Testis (tissue), 3 donors: ENCODE results near the gene RABGAP1L. TPM values are rescaled to one million over a fixed set of nuclear protein-coding genes. Genes with fewer than 3 reads are reported as not detected.

Experiments used
- DNase-seq: peaks from one replicate; pipeline ENCODE4 v3.0.0-alpha.2; 2019
- H3K27ac ChIP-seq, 2 donors: fragments of 200-600 bp; sonication (generic); one replicate each; pipeline ENCODE4 v1.5.1; 2019
- H3K27me3 ChIP-seq: fragments of 200-600 bp; sonication (generic); one replicate; pipeline ENCODE4 v1.5.1; 2019
- H3K36me3 ChIP-seq: fragments of 200-600 bp; sonication (generic); one replicate; pipeline ENCODE4 v1.5.1; 2017; ENCODE audit warnings: low read depth; ENCODE audit errors: missing control alignments
- H3K4me1 ChIP-seq: fragments of 200-600 bp; sonication (generic); one replicate; pipeline ENCODE4 v1.5.1; 2019
- H3K4me3 ChIP-seq, 2 donors: fragments of 200-600 bp; sonication (generic); one replicate each; pipeline ENCODE4 v1.5.1; 2017 to 2019
- H3K9me3 ChIP-seq: fragments of 200-600 bp; sonication (generic); one replicate; pipeline ENCODE4 v1.5.1; 2017
- POLR2A ChIP-seq: fragments of 450-650 bp; IDR thresholded peaks from one replicate; pipeline ENCODE4 v1.6.1; 2017; ENCODE audit warnings: antibody characterized with exemption, mild to moderate bottlenecking, moderate library complexity
- WGBS, 2 donors: methylation state at CpG; one replicate each; pipeline ENCODE4 v1.1.5; 2018; 5-methylcytosine and 5-hydroxymethylcytosine counted together
- intact Hi-C: fragments of 100-400 bp; cut with DNase I; formaldehyde crosslinking; loops from one replicate; pipeline ENCODE4 v1.15.1; 2023; ENCODE audit warnings: low total_unique reads
- polyA plus RNA-seq: library from polyadenylated mRNA; stranded (reverse); fragments of 350-450 nt; fragmentation: Illumina TruSeq; extraction: RNeasy Lipid Tissue Mini Kit (QIAGEN cat#74804); gene quantifications from one replicate; pipeline ENCODE4 v1.2.3, GENCODE V29; 2014; ENCODE audit warnings: low read depth, low replicate concordance; ENCODE audit not compliant: insufficient read depth
- total RNA-seq, 2 donors: library from RNA; depleted of rRNA; stranded (reverse); fragments of >200 nt; gene quantifications; one replicate each; pipeline ENCODE4 v1.2.3, GENCODE V29; 2016
- TF ChIP-seq, protein P1 (sequence below), 3 experiments: fragments of 450-650 bp in 2 of 3; fragments of 200-600 bp in 1 of 3; sonication (generic) in 1 of 3; IDR thresholded peaks; one replicate each; pipeline ENCODE4 v1.5.1; 2016 to 2019; ENCODE audit warnings: antibody characterized with exemption in 3 of 3, mild to moderate bottlenecking in 2 of 3, moderate library complexity in 1 of 3

RABGAP1L gene
- total and polyA plus RNA-seq, 3 donors from 2014 or later = 40.5 to 53.1 (median 49.5) TPM

DNA sequence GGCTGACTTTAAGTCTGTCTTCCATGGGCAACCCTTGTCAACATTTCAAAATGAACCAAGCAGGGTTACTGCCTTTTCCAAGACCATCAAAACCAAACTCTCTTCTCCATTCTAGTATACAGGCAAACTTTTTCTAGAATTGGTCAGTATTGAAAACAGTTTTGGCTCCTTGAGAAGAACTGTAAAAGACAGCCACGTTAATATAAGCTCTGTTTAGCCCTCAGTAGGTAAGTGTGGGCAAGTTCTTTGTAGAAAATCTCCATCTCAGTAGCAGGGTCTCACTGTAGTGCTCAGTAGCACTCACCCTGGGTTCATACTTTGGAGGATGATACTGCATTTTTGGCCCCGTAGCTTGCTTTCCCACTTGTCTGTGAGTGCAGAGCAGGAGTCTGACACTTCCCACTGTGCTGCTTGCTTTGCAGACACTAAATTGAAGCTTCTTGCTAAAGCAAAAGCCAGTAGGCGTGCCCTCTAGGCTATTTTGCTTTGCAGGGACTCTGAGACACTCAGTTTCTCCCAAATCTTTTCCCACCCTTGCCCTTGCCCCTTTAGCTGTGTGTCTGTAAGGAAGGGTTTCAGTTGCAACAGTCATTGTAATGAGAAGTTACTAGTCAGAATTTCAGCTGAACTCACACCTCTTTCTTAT, 806.2 kb downstream of the RABGAP1L start:
- H3K4me3 ChIP-seq = no peak overlapping the region
- WGBS, 2 donors = 57 to 59% methylated on average over 3 of the region's 3 CpGs
- TF ChIP-seq POLR2A = no peak
- TF ChIP-seq, protein P1, sequence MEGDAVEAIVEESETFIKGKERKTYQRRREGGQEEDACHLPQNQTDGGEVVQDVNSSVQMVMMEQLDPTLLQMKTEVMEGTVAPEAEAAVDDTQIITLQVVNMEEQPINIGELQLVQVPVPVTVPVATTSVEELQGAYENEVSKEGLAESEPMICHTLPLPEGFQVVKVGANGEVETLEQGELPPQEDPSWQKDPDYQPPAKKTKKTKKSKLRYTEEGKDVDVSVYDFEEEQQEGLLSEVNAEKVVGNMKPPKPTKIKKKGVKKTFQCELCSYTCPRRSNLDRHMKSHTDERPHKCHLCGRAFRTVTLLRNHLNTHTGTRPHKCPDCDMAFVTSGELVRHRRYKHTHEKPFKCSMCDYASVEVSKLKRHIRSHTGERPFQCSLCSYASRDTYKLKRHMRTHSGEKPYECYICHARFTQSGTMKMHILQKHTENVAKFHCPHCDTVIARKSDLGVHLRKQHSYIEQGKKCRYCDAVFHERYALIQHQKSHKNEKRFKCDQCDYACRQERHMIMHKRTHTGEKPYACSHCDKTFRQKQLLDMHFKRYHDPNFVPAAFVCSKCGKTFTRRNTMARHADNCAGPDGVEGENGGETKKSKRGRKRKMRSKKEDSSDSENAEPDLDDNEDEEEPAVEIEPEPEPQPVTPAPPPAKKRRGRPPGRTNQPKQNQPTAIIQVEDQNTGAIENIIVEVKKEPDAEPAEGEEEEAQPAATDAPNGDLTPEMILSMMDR (IDR thresholded peaks at IDR 0.05) = no peak
- peaks cover 9% of the 10 kb centered on the region for H3K4me1 ChIP-seq
- intact Hi-C loops = no loop called here
- DNase-seq = peak; percentile 40
- H3K27me3 ChIP-seq = no peaks in the 10 kb centered on the region
- peak overlapping the region; percentile 5 to 70 for H3K27ac ChIP-seq
- H3K36me3 ChIP-seq = no peaks in the 10 kb centered on the region
- no peaks in the 10 kb centered on the region for H3K9me3 ChIP-seq

DNA sequence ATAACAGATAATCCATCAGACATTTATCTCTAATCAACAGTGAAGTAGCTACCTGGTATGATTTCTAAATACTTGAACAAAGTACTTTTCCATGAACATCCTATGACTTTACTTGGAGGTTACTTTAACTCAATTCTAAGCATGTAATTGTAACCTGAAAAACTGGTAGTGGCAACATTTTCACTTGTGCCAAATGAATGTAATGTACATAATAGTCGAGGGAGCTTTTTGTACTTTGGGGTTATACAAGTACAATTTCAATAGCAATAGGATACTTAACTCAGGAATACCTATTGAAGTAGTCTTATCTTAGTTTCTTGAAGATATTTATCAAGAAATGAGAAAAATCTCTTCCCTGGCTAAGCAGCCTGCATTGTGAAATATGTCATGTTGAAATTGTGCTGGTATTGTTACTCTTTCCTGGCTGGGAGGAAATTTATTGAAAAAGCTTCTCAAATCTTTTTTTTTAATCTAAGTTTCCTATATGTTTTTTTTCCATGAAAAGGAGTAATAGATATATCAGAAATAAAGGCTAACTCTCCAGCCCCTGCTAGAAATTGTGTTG, 806.8 kb downstream of the RABGAP1L start:
- DNase-seq = no peak
- WGBS, 2 donors = 38 to 70% methylated on average over 1 of the region's 1 CpG

DNA sequence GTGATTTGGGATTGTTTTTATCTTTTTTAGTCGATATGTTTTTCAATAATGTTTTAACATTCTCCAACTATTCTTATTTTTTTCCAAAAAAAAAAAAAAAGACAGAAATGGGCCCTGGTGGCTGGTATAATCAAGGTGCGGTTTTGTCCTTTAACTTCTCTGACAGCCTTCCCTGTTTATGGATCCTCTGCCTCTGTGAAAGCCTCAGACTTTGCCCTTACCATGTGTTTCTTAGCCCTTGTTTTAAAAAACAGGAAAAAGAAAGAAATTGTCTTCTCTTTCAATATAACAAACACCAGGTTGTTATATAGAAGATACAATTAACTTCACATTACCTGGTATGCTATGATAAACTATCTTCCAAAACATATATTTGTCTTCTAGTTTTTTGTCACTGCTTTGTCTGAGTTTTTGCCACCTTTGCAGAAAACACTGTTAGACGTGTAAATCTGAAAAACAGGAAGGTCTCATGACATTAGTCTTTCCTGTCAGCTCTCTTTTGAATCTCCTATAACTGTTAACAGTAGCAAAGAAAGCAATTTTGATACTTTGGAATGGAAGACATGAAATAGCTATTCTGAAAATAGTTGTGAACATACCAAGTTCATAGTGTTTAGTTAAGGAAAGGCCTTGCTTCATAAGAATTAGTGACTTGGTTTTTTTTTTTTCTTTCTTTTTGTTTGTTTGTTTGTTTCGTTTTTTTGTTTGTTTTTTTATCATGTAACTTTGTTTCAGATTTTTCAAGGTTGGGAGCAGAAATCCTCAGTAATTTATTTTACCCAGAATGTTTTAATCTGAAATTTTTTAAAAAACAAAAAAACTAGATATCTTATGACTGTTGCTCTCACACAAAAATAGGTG, 808.8 kb downstream of the RABGAP1L start:
- intact Hi-C loops = no loop called here
- WGBS, 2 donors = 65 to 74% methylated on average over 4 of the region's 4 CpGs
- TF ChIP-seq, protein P1 (IDR thresholded peaks at IDR 0.05) = no peak
- no peak for TF ChIP-seq POLR2A
- H3K4me1 ChIP-seq = peaks cover 9% of the 10 kb centered on the region
- H3K9me3 ChIP-seq = no peaks in the 10 kb centered on the region
- no peaks in the 10 kb centered on the region for H3K36me3 ChIP-seq
- no peak overlapping the region for H3K4me3 ChIP-seq
- DNase-seq = no peak
- H3K27ac ChIP-seq = no peak overlapping the region
- H3K27me3 ChIP-seq = no peaks in the 10 kb centered on the region

More for the DNA sequence above, 806.8 kb downstream of the RABGAP1L start:
- H3K27ac ChIP-seq = peak overlapping the region; percentile 5 to 70
- peaks cover 9% of the 10 kb centered on the region for H3K4me1 ChIP-seq
- H3K4me3 ChIP-seq = no peak overlapping the region
- H3K27me3 ChIP-seq = no peaks in the 10 kb centered on the region
- no peaks in the 10 kb centered on the region for H3K36me3 ChIP-seq
- intact Hi-C loops = no loop called here
- H3K9me3 ChIP-seq = no peaks in the 10 kb centered on the region
- TF ChIP-seq POLR2A = no peak
- TF ChIP-seq, protein P1 (IDR thresholded peaks at IDR 0.05) = no peak

DNA sequence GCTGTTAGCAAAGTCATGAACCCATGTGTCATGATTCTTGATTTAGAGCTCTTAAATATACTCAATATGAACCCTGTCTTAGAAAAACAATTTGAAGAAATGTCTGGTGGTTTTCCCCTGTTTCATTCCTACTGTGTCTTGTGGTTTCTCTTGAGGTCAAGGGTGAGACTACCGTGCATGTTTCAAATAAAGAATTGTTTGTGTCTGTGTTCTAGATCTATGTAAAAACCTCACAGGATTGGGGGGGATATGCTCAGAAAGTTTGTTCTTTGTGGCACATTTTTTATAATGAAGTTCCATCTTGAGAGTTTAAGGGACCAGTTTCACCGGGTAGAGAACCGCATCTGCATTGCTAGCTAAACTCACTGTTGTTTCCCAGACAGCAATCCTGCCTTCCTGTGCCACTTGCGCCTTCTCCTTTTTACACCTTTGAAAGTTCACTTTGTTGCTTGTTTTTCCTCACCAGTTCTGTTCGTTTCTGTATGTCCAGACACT, 809.5 kb downstream of the RABGAP1L start:
- no peak for DNase-seq
- Histone ChIP-seq H3K27ac (no peak overlapping the region), H3K36me3 (no peaks in the 10 kb centered on the region), H3K27me3 (no peaks in the 10 kb centered on the region), H3K4me3 (no peak overlapping the region), H3K9me3 (no peaks in the 10 kb centered on the region), H3K4me1 (peaks cover 9% of the 10 kb centered on the region)
- WGBS, 2 donors = 79 to 83% methylated on average over 5 of the region's 5 CpGs
- intact Hi-C loops = no loop called here
- TF ChIP-seq POLR2A = no peak
- TF ChIP-seq, protein P1 (IDR thresholded peaks at IDR 0.05) = no peak
